Measurements from ENCODE around the gene YAE1. TPM values are rescaled to one million over a fixed set of nuclear protein-coding genes. Genes with fewer than 3 reads are reported as not detected.

The YAE1 gene
- total and polyA plus RNA-seq, 2 experiments from 2014 or later: 21.8 to 40.5 TPM

DNA sequence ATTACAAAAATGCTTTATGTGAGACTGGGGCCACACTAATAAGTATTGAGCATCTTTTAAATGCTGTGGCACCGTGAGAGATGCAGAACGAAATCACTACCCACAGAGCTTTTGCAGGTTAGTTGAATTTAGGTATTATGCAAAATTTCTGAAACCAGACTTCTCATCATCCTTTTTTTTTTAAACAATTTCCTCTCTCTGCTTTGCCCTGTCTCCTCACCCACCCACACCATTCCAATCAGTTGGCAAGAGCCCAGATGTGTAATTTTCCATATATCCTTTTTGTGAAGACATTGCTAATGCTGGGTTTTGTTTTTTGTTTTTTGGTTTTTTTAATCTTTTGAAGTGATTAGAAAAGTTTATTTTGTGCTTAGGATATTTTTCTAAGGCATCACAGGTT, 1.1 kb downstream of the YAE1 start:
- H3K27me3 ChIP-seq (replicated peaks; ENCODE audit: insufficient read depth): no peaks in the 10 kb centered on the region
- TF ChIP-seq EZH2phosphoT487 (IDR thresholded peaks at IDR 0.05; ENCODE audit: insufficient read depth, low read depth) (no peak), EZH2 (IDR thresholded peaks at IDR 0.05; ENCODE audit: insufficient read depth, poor library complexity, severe bottlenecking) (no peak)
- H3K36me3 ChIP-seq (ENCODE audit: low read depth): peaks cover 9% of the 10 kb centered on the region
- peaks cover 46% of the 10 kb centered on the region for H3K79me2 ChIP-seq (ENCODE audit: insufficient read depth)
- peak overlapping the region; percentile 99 for H3K4me2 ChIP-seq (ENCODE audit: unreplicated experiment)
- H3K27ac ChIP-seq: no peak overlapping the region; the same call in 1 of the 2 replicates
- peak; percentile 51 for DNase-seq
- WGBS, 2 experiments (ENCODE audit: low coverage in 1 of 2, low lambda C conversion rate in 2 of 2, missing lambda C conversion rate in 2 of 2): 32 to 38% methylated on average over 2 of the region's 2 CpGs
- peak overlapping the region; percentile 87 for H3K9ac ChIP-seq
- peaks cover 13% of the 10 kb centered on the region for H3K4me1 ChIP-seq (ENCODE audit: insufficient read depth)
- H4K20me1 ChIP-seq (ENCODE audit: insufficient read depth): no peaks in the 10 kb centered on the region
- no peaks in the 10 kb centered on the region for H3K9me2 ChIP-seq (ENCODE audit: insufficient read depth)
- 0 out of 2 replicates have a peak, but pooled peaks cover 7% of the 10 kb centered on the region for H3F3A ChIP-seq (ENCODE audit: insufficient read depth)
- no peaks in the 10 kb centered on the region for H3K9me3 ChIP-seq (ENCODE audit: low read depth)
- peak overlapping the region; percentile 96 for H3K4me3 ChIP-seq
- in situ Hi-C loops (cut with MboI): no loop called here
- H2AFZ ChIP-seq: peak overlapping the region; percentile 99

DNA sequence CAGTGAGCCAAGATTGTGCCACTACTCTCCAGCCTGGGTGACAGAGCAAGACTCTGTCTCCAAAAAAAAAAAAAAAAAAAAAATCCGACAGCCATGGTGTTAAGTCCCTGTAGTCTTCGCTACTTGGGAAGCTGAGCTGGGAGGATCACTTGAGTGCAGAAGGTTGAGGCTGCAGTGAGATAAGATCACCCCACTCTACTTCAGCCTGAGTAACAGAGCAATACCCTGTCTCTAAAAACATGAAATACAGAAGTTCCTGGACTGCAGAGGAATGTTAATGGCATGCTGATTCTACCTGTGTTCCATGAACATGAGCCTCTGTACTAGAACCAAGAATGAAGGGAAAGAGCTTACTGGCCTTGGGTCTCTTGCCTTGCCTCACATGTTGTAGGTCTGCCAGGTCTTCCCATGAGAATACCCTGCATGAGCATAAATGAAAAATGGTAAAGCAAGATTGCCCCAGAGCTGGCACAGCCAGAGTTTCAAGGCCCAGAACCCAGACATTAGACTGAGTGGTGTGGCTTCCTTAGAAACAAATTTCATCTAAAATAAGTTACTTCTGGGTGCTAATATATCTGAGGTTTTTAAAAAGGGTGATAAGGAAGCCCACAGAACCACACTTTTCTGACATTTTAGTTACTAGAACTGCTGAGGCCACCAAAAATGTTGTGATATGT, 8.6 kb downstream of the YAE1 start:
- 97 to 100% methylated on average over 2 of the region's 2 CpGs for WGBS, 2 experiments (ENCODE audit: low coverage in 1 of 2, low lambda C conversion rate in 2 of 2, missing lambda C conversion rate in 2 of 2)
- Histone ChIP-seq H4K20me1 (ENCODE audit: insufficient read depth) (no peaks in the 10 kb centered on the region), H3K27me3 (replicated peaks; ENCODE audit: insufficient read depth) (no peaks in the 10 kb centered on the region), H3K9me2 (ENCODE audit: insufficient read depth) (no peaks in the 10 kb centered on the region), H3K36me3 (ENCODE audit: low read depth) (peaks cover 21% of the 10 kb centered on the region), H3K27ac (no peak overlapping the region), H3K4me2 (ENCODE audit: unreplicated experiment) (no peak overlapping the region), H3K4me1 (ENCODE audit: insufficient read depth) (no peaks in the 10 kb centered on the region), H3K4me3 (no peak overlapping the region), H3K9ac (no peak overlapping the region), H2AFZ (no peak overlapping the region), H3K9me3 (ENCODE audit: low read depth) (no peaks in the 10 kb centered on the region), H3F3A (ENCODE audit: insufficient read depth) (peaks cover 19% of the 10 kb centered on the region; the same call in 1 of the 2 replicates), H3K79me2 (ENCODE audit: insufficient read depth) (peaks cover 11% of the 10 kb centered on the region; the same call in 1 of the 2 replicates)
- in situ Hi-C loops (cut with MboI): loop anchor here (25.0 kb wide), 1 partner anchor 487 kb away; no protein-coding TSS in a partner anchor
- no peak for TF ChIP-seq EZH2 (IDR thresholded peaks at IDR 0.05; ENCODE audit: insufficient read depth, poor library complexity, severe bottlenecking)
- no peak for TF ChIP-seq EZH2phosphoT487 (IDR thresholded peaks at IDR 0.05; ENCODE audit: insufficient read depth, low read depth)
- DNase-seq: no peak

DNA sequence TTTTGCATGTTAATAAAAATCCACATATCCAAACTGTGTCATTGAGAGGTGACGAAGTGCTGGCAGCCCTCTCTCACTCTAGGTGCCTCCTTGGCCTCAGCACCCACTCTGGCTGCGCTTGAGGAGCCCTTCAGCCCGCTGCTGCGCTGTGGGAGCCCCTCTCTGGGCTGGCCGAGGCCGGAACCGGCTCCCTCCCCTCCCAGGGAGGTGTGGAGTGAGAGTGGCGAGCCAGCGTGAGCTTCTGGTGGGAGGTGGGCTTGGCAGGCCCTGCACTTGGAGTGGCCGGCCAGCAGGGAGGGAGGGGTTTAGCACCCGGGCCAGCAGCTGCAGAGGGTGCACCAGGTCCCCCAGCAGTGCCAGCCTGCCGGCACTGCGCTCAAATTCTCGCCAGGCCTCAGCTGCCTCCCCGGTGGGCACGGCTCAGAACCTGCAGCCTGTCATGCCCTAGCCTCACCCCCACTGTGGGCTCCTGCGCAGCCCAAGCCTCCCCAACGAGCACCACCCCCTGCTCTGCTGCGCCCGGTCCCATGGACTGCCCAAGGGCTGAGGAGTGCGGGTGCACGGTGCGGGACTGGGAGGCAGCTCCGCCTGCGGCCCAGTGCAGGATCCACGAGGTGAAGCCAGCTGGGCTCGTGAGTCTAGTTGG, 11.1 kb downstream of the YAE1 start:
- Histone ChIP-seq H3K4me2 (ENCODE audit: unreplicated experiment) (no peak overlapping the region), H3K79me2 (ENCODE audit: insufficient read depth) (no peaks in the 10 kb centered on the region), H2AFZ (no peak overlapping the region), H4K20me1 (ENCODE audit: insufficient read depth) (no peaks in the 10 kb centered on the region), H3K4me1 (ENCODE audit: insufficient read depth) (no peaks in the 10 kb centered on the region), H3K27ac (no peak overlapping the region), H3K27me3 (replicated peaks; ENCODE audit: insufficient read depth) (no peaks in the 10 kb centered on the region), H3F3A (ENCODE audit: insufficient read depth) (peaks cover 17% of the 10 kb centered on the region; the same call in 1 of the 2 replicates), H3K36me3 (ENCODE audit: low read depth) (peaks cover 11% of the 10 kb centered on the region), H3K9me2 (ENCODE audit: insufficient read depth) (no peaks in the 10 kb centered on the region), H3K9me3 (ENCODE audit: low read depth) (no peaks in the 10 kb centered on the region), H3K4me3 (no peak overlapping the region), H3K9ac (no peak overlapping the region)
- in situ Hi-C loops (cut with MboI): loop anchor here (25.0 kb wide), 1 partner anchor 485 kb away; no protein-coding TSS in a partner anchor
- TF ChIP-seq EZH2phosphoT487 (IDR thresholded peaks at IDR 0.05; ENCODE audit: insufficient read depth, low read depth): no peak
- TF ChIP-seq EZH2 (IDR thresholded peaks at IDR 0.05; ENCODE audit: insufficient read depth, poor library complexity, severe bottlenecking): no peak
- 92% methylated on average over 25 to 26 of the region's 27 CpGs for WGBS, 2 experiments (ENCODE audit: low coverage in 1 of 2, low lambda C conversion rate in 2 of 2, missing lambda C conversion rate in 2 of 2)
- no peak for DNase-seq

DNA sequence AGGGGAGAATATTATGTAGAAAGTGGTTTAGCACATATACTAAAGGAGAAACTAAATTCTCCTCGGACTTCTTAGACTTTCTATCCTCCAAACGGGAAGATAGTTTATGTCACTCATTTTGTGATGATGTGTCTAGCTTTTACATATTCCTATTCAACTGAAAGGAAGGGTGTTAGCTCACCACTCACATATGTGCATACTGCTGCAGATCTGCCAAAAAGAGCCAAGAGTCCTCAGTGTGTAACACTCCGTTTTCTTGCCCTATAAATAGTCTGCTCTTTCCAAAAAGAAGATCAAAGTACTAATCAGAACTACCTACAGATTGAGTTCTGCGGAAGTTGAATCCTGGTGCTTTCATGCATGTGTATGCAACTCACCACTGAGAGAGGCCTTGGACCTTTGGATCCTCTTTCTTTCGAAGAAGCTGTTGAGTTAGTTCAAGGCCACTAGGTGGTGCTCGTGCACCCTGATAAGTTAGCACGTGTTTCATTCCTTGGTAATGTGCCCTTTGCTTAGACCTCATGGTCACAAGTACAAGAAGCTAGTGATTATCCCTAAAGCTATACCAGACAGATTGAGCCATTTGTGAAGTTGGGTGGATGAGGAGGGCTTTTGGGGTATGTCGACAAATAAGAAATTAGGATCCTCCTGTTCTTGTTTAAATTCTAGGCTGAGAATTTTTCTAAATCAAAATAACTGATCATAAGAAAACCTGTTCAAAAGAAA, 14.1 kb downstream of the YAE1 start:
- peak; percentile 95 for DNase-seq
- Histone ChIP-seq H3K27ac (no peak overlapping the region), H3K4me3 (no peak overlapping the region), H3K9ac (no peak overlapping the region), H2AFZ (no peak overlapping the region), H3K9me3 (ENCODE audit: low read depth) (no peaks in the 10 kb centered on the region), H3K4me1 (ENCODE audit: insufficient read depth) (no peaks in the 10 kb centered on the region), H3K79me2 (ENCODE audit: insufficient read depth) (no peaks in the 10 kb centered on the region), H3K27me3 (replicated peaks; ENCODE audit: insufficient read depth) (no peaks in the 10 kb centered on the region), H3K36me3 (ENCODE audit: low read depth) (no peaks in the 10 kb centered on the region), H4K20me1 (ENCODE audit: insufficient read depth) (no peaks in the 10 kb centered on the region), H3K9me2 (ENCODE audit: insufficient read depth) (no peaks in the 10 kb centered on the region), H3F3A (ENCODE audit: insufficient read depth) (peaks cover 17% of the 10 kb centered on the region; the same call in 1 of the 2 replicates), H3K4me2 (ENCODE audit: unreplicated experiment) (no peak overlapping the region)
- in situ Hi-C loops (cut with MboI): loop anchor here (5.0 to 25.0 kb wide), 2 partner anchors 167 to 482 kb away; no protein-coding TSS in a partner anchor
- TF ChIP-seq EZH2phosphoT487 (IDR thresholded peaks at IDR 0.05; ENCODE audit: insufficient read depth, low read depth): no peak
- no peak for TF ChIP-seq EZH2 (IDR thresholded peaks at IDR 0.05; ENCODE audit: insufficient read depth, poor library complexity, severe bottlenecking)
- WGBS, 2 experiments (ENCODE audit: low coverage in 1 of 2, low lambda C conversion rate in 2 of 2, missing lambda C conversion rate in 2 of 2): 17% methylated on average over 8 of the region's 8 CpGs
